HT-29 (cell line): Measurements from ENCODE around the gene PKD1. TPM values are rescaled to one million over a fixed set of nuclear protein-coding genes. Genes with fewer than 3 reads are reported as not detected.
A peak's percentile ranks its signal among the peaks of the same experiment; 100 is the strongest.

Experiments
- DNase-seq: peaks from one replicate; pipeline ENCODE4 v3.0.0-alpha.2; 2015; ENCODE audit warnings: low spot score
- total RNA-seq: library from RNA; depleted of rRNA; stranded (reverse); fragments of >200 nt; shearing (Covaris generic); gene quantifications from 2 replicates; pipeline ENCODE4 v1.2.3, GENCODE V29; 2014; rRNA removed

Gene PKD1
- total RNA-seq, result 72.1 and 74.7 TPM in 2 replicates

- DNase-seq, result peak; percentile 79
Observed at GRCh38 chr16:2135770-2136490, at the start of gene PKD1. Gene PKD1 (minus strand): TSS chr16:2135898. CDS start chr16:2135689, 209 bp downstream.

DNA sequence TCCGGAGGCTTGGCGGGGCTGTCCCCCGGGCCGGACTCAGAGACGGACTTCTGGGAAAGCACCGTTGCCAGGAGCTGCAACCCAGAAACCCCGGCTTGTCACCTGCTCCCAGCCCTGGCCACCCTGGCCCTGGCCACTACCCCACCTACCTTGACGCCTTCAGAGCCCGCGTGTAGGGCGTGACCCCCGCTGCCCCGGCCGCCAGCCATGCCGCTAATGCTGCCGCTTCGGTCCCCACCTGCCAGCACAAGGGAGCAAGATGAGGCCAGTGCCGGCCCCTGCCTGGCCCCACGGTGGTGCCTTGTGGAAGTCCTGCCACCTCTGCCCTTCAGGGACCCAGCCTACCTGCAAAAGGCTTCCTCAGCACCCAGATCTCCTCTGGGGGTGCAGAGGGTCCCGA is 49.3 kb upstream of the PKD1 start:
- no peak for DNase-seq

DNA sequence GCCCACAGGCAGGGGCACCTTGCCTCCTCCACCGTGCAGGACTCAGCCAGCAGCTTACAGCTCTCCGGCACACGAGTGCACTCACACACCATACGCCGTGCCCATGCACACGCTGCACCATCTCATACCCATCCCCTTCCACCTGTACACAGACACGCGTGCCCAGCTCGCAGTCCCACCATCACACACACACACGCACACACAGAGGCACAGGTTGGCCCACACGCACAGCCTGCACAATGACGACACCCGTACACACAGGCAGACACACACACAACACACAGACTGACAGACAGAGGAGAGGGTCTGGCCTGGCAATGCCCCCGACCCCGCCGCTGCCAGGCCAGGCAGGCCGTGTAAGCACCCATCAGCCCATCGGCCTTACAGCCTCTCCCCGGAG is 48.6 kb upstream of the PKD1 start:
- DNase-seq, result no peak

GRCh38 chr16:2183671-2184070 is 48.0 kb upstream of the PKD1 start:
- no peak for DNase-seq

- DNase-seq, result no peak
Observed at GRCh38 chr16:2181952-2182351, 46.3 kb upstream of the PKD1 start.

DNA sequence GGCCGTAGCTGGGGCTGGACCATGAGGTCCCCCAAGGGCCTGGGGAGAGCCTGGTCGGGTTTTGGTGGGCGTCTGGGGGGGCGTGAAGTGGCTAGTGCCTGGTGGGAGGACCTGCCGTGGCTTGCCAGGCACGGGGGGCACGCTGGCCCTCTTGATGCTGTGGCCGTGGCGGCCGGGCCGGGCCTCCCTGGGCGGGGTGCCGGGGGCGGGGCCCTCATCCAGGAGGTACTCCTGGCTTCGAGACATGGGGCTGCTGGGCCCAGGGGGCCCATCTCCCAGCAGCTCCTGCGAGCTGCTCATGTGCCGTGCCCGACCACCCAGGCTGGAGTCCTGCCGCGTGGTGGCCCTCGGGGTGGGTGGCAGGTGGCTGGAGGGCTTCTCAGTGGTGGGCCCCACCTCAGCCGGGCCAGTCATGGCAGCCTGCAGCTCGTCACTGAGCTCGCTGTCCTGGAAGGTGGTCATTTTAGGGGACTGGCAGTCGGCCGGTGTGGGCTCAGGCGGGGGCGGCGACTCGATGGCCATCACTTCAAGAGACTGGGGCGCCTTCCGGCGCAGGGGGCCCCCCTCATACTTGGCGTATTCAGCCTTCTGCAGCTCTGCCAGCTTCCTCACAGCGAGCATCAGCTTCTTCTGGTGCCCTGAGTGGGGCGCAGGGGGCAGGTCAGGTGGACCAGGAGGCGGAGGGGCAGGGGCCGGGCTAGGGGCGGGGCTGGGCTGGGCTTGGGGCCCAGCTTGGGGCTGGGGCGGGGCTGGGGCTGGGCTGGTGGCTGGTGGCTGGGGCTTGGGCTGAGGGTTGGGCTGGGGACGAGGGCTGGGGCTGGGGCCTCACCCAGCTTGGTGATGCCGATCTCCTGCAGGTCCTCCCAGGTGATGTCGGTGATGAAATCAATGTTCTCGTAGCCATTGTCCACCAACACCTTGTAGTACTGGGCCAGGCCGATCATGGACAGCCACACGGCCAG is 45.5 kb upstream of the PKD1 start:
- DNase-seq, result no peak

DNA sequence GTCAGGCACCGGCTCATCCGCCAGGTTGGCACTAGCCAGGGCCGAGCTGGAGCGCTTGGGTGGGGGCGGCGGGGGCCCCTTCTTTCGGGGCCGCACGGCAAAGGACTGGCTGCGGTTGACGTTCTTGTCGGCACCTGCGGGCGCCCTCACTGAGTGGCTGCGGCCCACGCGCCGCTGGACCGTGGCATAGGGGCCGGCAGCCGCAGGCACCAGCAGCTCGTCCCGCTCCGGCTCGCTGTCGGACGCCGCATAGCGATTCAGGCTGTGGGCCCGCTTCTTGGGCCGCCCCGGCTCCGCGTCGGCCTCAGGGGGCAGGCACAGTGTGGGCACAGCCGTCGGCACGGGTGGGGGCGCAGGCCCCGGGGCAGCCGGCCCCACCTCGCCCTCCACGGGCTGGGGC is 44.8 kb upstream of the PKD1 start:
- DNase-seq, result no peak

GRCh38 chr16:2179576-2179975 is 43.9 kb upstream of the PKD1 start:
- no peak for DNase-seq

DNA sequence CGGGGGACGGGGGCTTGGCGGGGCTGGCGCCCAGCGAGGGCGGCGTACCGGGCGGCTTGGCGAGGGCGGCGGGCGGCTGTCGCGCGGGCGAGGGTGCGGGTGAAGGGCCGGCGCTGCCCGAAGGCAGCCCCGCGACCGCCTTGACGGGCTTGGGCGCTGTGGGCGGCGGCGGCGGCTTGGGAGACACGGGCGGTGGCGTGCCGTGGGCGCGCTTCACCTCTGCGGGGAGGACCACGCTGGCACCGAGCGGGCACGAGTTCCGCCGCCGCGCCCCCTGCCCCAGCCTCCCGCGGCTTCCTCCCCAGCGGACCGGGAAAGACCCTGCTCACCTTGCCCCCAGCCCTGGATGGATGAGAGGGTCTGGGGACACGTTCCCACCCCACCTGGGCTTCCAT is 43.4 kb upstream of the PKD1 start:
- DNase-seq, result no peak

GRCh38 chr16:2178321-2179106 is 42.8 kb upstream of the PKD1 start:
- no peak for DNase-seq

GRCh38 chr16:2177561-2177960 is 41.9 kb upstream of the PKD1 start:
- DNase-seq, result no peak

- no peak for DNase-seq
Observed at GRCh38 chr16:2177101-2177500, 41.4 kb upstream of the PKD1 start.

DNA sequence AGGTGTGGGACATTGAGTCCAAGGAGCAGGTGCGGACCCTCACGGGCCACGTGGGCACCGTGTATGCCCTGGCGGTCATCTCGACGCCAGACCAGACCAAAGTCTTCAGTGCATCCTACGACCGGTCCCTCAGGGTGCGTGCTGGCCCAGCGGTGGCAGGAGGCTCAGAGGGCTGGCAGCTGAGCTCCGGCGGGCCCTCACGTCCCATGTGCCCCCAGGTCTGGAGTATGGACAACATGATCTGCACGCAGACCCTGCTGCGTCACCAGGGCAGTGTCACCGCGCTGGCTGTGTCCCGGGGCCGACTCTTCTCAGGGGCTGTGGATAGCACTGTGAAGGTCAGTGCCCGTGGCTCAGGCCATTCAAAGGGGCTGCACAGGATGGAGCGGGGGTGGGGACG is 40.3 kb upstream of the PKD1 start:
- no peak for DNase-seq

GRCh38 chr16:2175454-2175853 is 39.8 kb upstream of the PKD1 start:
- DNase-seq, result no peak

GRCh38 chr16:2174396-2175131 is 38.9 kb upstream of the PKD1 start:
- no peak for DNase-seq

GRCh38 chr16:2173916-2174315 is 38.2 kb upstream of the PKD1 start:
- no peak for DNase-seq

GRCh38 chr16:2173366-2173765 is 37.7 kb upstream of the PKD1 start:
- DNase-seq, result no peak

- DNase-seq, result no peak
Observed at GRCh38 chr16:2172688-2173335, 37.1 kb upstream of the PKD1 start.

DNA sequence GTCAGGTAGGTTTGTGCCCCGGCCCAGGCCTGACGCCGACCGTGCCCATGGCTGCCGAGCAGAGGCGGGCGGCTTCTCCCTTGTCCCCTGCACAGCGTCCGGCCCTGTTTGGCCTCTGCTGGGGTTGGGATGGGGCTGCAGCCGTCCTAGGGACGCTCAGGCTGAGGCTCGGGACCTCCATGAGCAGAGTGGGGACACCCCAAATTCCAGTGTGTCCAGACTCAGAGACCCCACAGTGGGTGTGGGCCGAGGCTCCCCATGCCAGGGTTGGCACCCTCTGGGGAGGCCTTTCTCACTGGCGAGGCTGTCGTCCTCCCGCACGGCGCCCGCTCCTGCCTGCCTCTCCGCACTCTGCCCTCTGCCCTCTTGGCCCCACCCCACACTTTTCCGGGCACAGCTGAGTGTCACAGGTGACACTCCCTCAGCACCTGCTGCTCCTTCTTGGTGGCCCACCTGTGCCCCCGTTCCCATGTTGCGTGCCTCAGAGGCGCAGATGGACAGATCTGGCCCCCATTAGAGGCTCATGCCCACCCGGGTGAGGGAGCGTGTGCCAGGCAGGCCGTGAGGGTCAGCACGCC is 36.0 kb upstream of the PKD1 start:
- no peak for DNase-seq
